Endodermal cell (in vitro differentiated cells): ENCODE data around the gene ARHGAP25. TPM values are rescaled to one million over a fixed set of nuclear protein-coding genes. Genes with fewer than 3 reads are reported as not detected.

Experiments
- DNase-seq: peaks from one replicate; pipeline ENCODE4 v3.0.0-alpha.2; 2017
- H3K27ac ChIP-seq: 2 replicates; pipeline ENCODE4 v1.5.1; 2013; ENCODE audit warnings: mild to moderate bottlenecking, low read depth, low read length, moderate library complexity
- H3K27me3 ChIP-seq: 2 replicates; pipeline ENCODE4 v1.6.1; 2013; ENCODE audit warnings: mild to moderate bottlenecking, low read length, moderate library complexity; ENCODE audit not compliant: insufficient read depth, control insufficient read depth, poor library complexity, severe bottlenecking
- H3K36me3 ChIP-seq: 2 replicates; pipeline ENCODE4 v1.7.0; 2013; ENCODE audit warnings: mild to moderate bottlenecking, low read length, moderate library complexity; ENCODE audit not compliant: control insufficient read depth, insufficient read depth
- H3K4me1 ChIP-seq: one replicate; pipeline ENCODE4 v1.7.0; 2013; ENCODE audit warnings: low read length; ENCODE audit not compliant: control insufficient read depth, insufficient read depth
- H3K4me3 ChIP-seq: 2 replicates; pipeline ENCODE4 v1.5.1; 2013; ENCODE audit warnings: mild to moderate bottlenecking, low read length, moderate library complexity
- H3K9ac ChIP-seq: 2 replicates; pipeline ENCODE4 v1.6.1; 2013; ENCODE audit warnings: mild to moderate bottlenecking, low read length, moderate library complexity; ENCODE audit not compliant: poor library complexity, severe bottlenecking; ENCODE audit errors: extremely low read depth
- H3K9me3 ChIP-seq: 2 replicates; pipeline ENCODE4 v1.6.1; 2013; ENCODE audit warnings: mild to moderate bottlenecking, low read length, moderate library complexity; ENCODE audit not compliant: control insufficient read depth
- H3K27ac Mint-ChIP-seq: 2 replicates; pipeline ENCODE4 v1.8.0; 2020; ENCODE audit warnings: mixed read lengths
- H3K27me3 Mint-ChIP-seq: 2 replicates; pipeline ENCODE4 v1.8.0; 2021; ENCODE audit warnings: mild to moderate bottlenecking, mixed read lengths; ENCODE audit not compliant: insufficient read depth
- H3K36me3 Mint-ChIP-seq: 2 replicates; pipeline ENCODE4 v1.8.0; 2020; ENCODE audit warnings: low read depth, mixed read lengths
- H3K4me1 Mint-ChIP-seq: 2 replicates; pipeline ENCODE4 v1.8.0; 2020; ENCODE audit warnings: mixed read lengths
- H3K4me3 Mint-ChIP-seq: 2 replicates; pipeline ENCODE4 v1.8.0; 2020; ENCODE audit warnings: mild to moderate bottlenecking, moderate library complexity, mixed read lengths
- H3K9me3 Mint-ChIP-seq: 2 replicates; pipeline ENCODE4 v1.8.0; 2020; ENCODE audit warnings: mild to moderate bottlenecking, mixed read lengths
- CTCF ChIP-seq: fragments of 200-600 bp; sonication (generic); conservative IDR thresholded peaks from 2 replicates; pipeline ENCODE4 v1.5.0; 2021; ENCODE audit warnings: antibody characterized with exemption, mild to moderate bottlenecking
- WGBS, 2 experiments: methylation state at CpG; one replicate each; pipeline versions ENCODE4 v1.1.5 to v1.1.7; 2013; ENCODE audit warnings: missing lambda C conversion rate in 2 of 2, mixed read lengths in 1 of 2; ENCODE audit not compliant: insufficient coverage in 1 of 2, insufficient read length in 1 of 2; 5-methylcytosine and 5-hydroxymethylcytosine counted together
- total RNA-seq, 2 donors: library from RNA; stranded (reverse); fragmentation: NEBNext Ultra II Directional in 1 of 2; extraction: Animal tissue kit (Norgen Biotek cat#: 25700) in 1 of 2; gene quantifications; 2 replicates in 1 of 2; 3 replicates in 1 of 2; pipeline ENCODE4 v1.2.1, GENCODE V29; 2021

Gene ARHGAP25
- total RNA-seq, 2 donors from 2014 or later: 0.82 to 2.6 TPM

- peaks cover 37% of the 10 kb centered on the region for H3K27me3 Mint-ChIP-seq
- no peak overlapping the region for H3K27ac ChIP-seq
Measured at GRCh38 chr2:68853915-68854314, 119.3 kb downstream of the ARHGAP25 start.

GRCh38 chr2:68854476-68854875 lies 119.9 kb downstream of the ARHGAP25 start:
- DNase-seq: no peak
- H3K9me3 ChIP-seq: no peaks in the 10 kb centered on the region
- no peak overlapping the region for H3K9ac ChIP-seq
- no peaks in the 10 kb centered on the region for H3K4me1 ChIP-seq
- H3K9me3 Mint-ChIP-seq: no peaks in the 10 kb centered on the region
- TF ChIP-seq CTCF: no peak
- peaks cover 8% of the 10 kb centered on the region for H3K4me1 Mint-ChIP-seq
- H3K27me3 ChIP-seq: peaks cover 31% of the 10 kb centered on the region
- no peak overlapping the region for H3K4me3 ChIP-seq
- no peak overlapping the region for H3K27ac ChIP-seq
- no peak overlapping the region for H3K4me3 Mint-ChIP-seq
- peaks cover 41% of the 10 kb centered on the region for H3K27me3 Mint-ChIP-seq
- no peaks in the 10 kb centered on the region for H3K36me3 ChIP-seq
- H3K36me3 Mint-ChIP-seq: no peaks in the 10 kb centered on the region
- no peak overlapping the region for H3K27ac Mint-ChIP-seq

More at GRCh38 chr2:68853915-68854314, 119.3 kb downstream of the ARHGAP25 start:
- no peak for TF ChIP-seq CTCF
- Histone ChIP-seq H3K4me1 (no peaks in the 10 kb centered on the region), H3K9ac (no peak overlapping the region), H3K9me3 (no peaks in the 10 kb centered on the region), H3K27me3 (peaks cover 29% of the 10 kb centered on the region), H3K36me3 (no peaks in the 10 kb centered on the region), H3K4me3 (no peak overlapping the region)
- Mint-ChIP-seq H3K27ac (no peak overlapping the region), H3K9me3 (no peaks in the 10 kb centered on the region), H3K36me3 (no peaks in the 10 kb centered on the region), H3K4me3 (no peak overlapping the region), H3K4me1 (peaks cover 2% of the 10 kb centered on the region)
- 94 to 100% methylated on average over 4 of the region's 4 CpGs for WGBS, 2 experiments
- DNase-seq: no peak

GRCh38 chr2:68855550-68855949 lies 120.9 kb downstream of the ARHGAP25 start:
- Mint-ChIP-seq H3K4me3 (no peak overlapping the region), H3K27me3 (peaks cover 44% of the 10 kb centered on the region), H3K4me1 (peaks cover 17% of the 10 kb centered on the region), H3K9me3 (no peaks in the 10 kb centered on the region), H3K36me3 (no peaks in the 10 kb centered on the region), H3K27ac (no peak overlapping the region)
- 96 to 100% methylated on average over 2 to 3 of the region's 3 CpGs for whole genome bisulfite sequencing, 2 experiments
- peaks cover 3% of the 10 kb centered on the region for H3K4me1 ChIP-seq
- no peak overlapping the region for H3K4me3 ChIP-seq
- peaks cover 39% of the 10 kb centered on the region for H3K27me3 ChIP-seq
- no peaks in the 10 kb centered on the region for H3K36me3 ChIP-seq
- H3K27ac ChIP-seq: no peak overlapping the region
- no peaks in the 10 kb centered on the region for H3K9me3 ChIP-seq
- DNase-seq: no peak
- no peak for TF ChIP-seq CTCF
- no peak overlapping the region for H3K9ac ChIP-seq
